ENCODE results near the gene EIF4G1. TPM values are rescaled to one million over a fixed set of nuclear protein-coding genes. Genes with fewer than 3 reads are reported as not detected.

The EIF4G1 gene
- total RNA-seq, 4 donors from 2014 or later = 133 to 269 (median 170) TPM

GRCh38 chr3:184377374-184377773, 63.0 kb downstream of the EIF4G1 start:
- intact Hi-C loops (cut with DNase I; ENCODE audit: low total_unique reads) = loop anchor here (10.0 kb wide), 2 partner anchors 137 to 167 kb away; no protein-coding TSS in a partner anchor
- DNase-seq = no peak
- Histone ChIP-seq H3K9me3 (no peaks in the 10 kb centered on the region), H3K36me3 (no peaks in the 10 kb centered on the region), H3K4me1 (peaks cover 0 to 4% of the 10 kb centered on the region in 2 donors), H3K4me3 (no peak overlapping the region), H3K27ac (peak overlapping the region in 1 of 2 donors; percentile 91), H3K27me3 (no peaks in the 10 kb centered on the region)
- TF ChIP-seq POLR2A (IDR thresholded peaks at IDR 0.05) = no peak
- no peak for TF ChIP-seq CTCF (IDR thresholded peaks at IDR 0.05)

- DNase-seq = peak in 1 of 2 donors; percentile 58
- peaks cover 0 to 4% of the 10 kb centered on the region in 2 donors for H3K4me1 ChIP-seq
- H3K4me3 ChIP-seq = no peak within 1 kb of the TSS
- TF ChIP-seq POLR2A (IDR thresholded peaks at IDR 0.05) = no peak
- no peak for TF ChIP-seq CTCF (IDR thresholded peaks at IDR 0.05)
- H3K27ac ChIP-seq = peak within 1 kb of the TSS; percentile 91 to 95
- no peaks in the 10 kb centered on the region for H3K27me3 ChIP-seq
- no peaks in the 10 kb centered on the region for H3K36me3 ChIP-seq
- H3K9me3 ChIP-seq = no peaks in the 10 kb centered on the region
- intact Hi-C loops (cut with DNase I; ENCODE audit: low total_unique reads) = loop anchor here (10.0 kb wide), 2 partner anchors 137 to 167 kb away; no protein-coding TSS in a partner anchor
Measured at GRCh38 chr3:184377882-184378445, 63.6 kb downstream of the EIF4G1 start, which contains the start of gene THPO. THPO (minus strand) TSS chr3:184378207; CDS start chr3:184376259, 1,948 bp downstream.

GRCh38 chr3:184378651-184379357, 64.4 kb downstream of the EIF4G1 start:
- Histone ChIP-seq H3K9me3 (no peaks in the 10 kb centered on the region), H3K36me3 (no peaks in the 10 kb centered on the region), H3K27me3 (no peaks in the 10 kb centered on the region), H3K27ac (peak overlapping the region; percentile 91 to 95), H3K4me1 (peaks cover 0 to 4% of the 10 kb centered on the region in 2 donors), H3K4me3 (peak overlapping the region; percentile 36 to 67)
- intact Hi-C loops (cut with DNase I; ENCODE audit: low total_unique reads) = loop anchor here (10.0 kb wide), 2 partner anchors 136 to 166 kb away; no protein-coding TSS in a partner anchor
- peak; percentile 54 to 60 for DNase-seq
- TF ChIP-seq CTCF (IDR thresholded peaks at IDR 0.05) (no peak), POLR2A (IDR thresholded peaks at IDR 0.05) (no peak)

- H3K27ac ChIP-seq = peak within 1 kb of the TSS; percentile 91 to 95
- peak within 1 kb of the TSS; percentile 36 to 67 for H3K4me3 ChIP-seq
- H3K4me1 ChIP-seq = peaks cover 0 to 4% of the 10 kb centered on the region in 2 donors
- no peaks in the 10 kb centered on the region for H3K27me3 ChIP-seq
- intact Hi-C loops (cut with DNase I; ENCODE audit: low total_unique reads) = loop anchor here (10.0 kb wide), 2 partner anchors 135 to 165 kb away; no protein-coding TSS in a partner anchor
- no peaks in the 10 kb centered on the region for H3K9me3 ChIP-seq
- no peak for TF ChIP-seq CTCF (IDR thresholded peaks at IDR 0.05)
- no peak for TF ChIP-seq POLR2A (IDR thresholded peaks at IDR 0.05)
- peak; percentile 67 to 74 for DNase-seq
- H3K36me3 ChIP-seq = no peaks in the 10 kb centered on the region
Measured at GRCh38 chr3:184379358-184380184, 65.2 kb downstream of the EIF4G1 start, which contains the start of gene CHRD. CHRD (plus strand) TSS chr3:184380054; CDS start chr3:184380319, 265 bp downstream.

Measured in uterus (tissue), 4 donors.